DMS153 (cell line): ENCODE results near the gene FSTL1.

Experiments
- DNase-seq: peaks from one replicate; lab custom pipeline; 2025; lab: John Stamatoyannopoulos, UW

The FSTL1 gene

GRCh38 chr3:120468635-120469295 lies 18.0 kb upstream of the FSTL1 start:
- DNase-seq = no peak

- DNase-seq = no peak
These were observed 11.7 kb upstream of the FSTL1 start for GRCh38 chr3:120462409-120462959.

GRCh38 chr3:120461416-120461815 lies 10.6 kb upstream of the FSTL1 start:
- no peak for DNase-seq

GRCh38 chr3:120460862-120461261 lies 10.1 kb upstream of the FSTL1 start:
- DNase-seq = no peak

GRCh38 chr3:120460181-120460790 lies 9.5 kb upstream of the FSTL1 start:
- no peak for DNase-seq

GRCh38 chr3:120459196-120459595 lies 8.4 kb upstream of the FSTL1 start:
- no peak for DNase-seq

GRCh38 chr3:120457827-120458226 lies 7.0 kb upstream of the FSTL1 start:
- no peak for DNase-seq

- no peak for DNase-seq
These were observed 3.4 kb upstream of the FSTL1 start for GRCh38 chr3:120454076-120454689.

- no peak for DNase-seq
These were observed 2.0 kb upstream of the FSTL1 start for GRCh38 chr3:120452816-120453215.

- no peak for DNase-seq
These were observed 1.0 kb upstream of the FSTL1 start for GRCh38 chr3:120451806-120452205.

GRCh38 chr3:120451272-120451761 lies 525 bp upstream of the FSTL1 start:
- DNase-seq = no peak

- no peak for DNase-seq
These were observed 842 bp downstream of the FSTL1 start for GRCh38 chr3:120449701-120450599.

GRCh38 chr3:120449251-120449650 lies 1.5 kb downstream of the FSTL1 start:
- DNase-seq = no peak

- no peak for DNase-seq
These were observed 2.0 kb downstream of the FSTL1 start for GRCh38 chr3:120448756-120449155.

- DNase-seq = no peak
These were observed 3.7 kb downstream of the FSTL1 start for GRCh38 chr3:120446891-120447668.

- DNase-seq = no peak
These were observed 5.1 kb downstream of the FSTL1 start for GRCh38 chr3:120445654-120446053.

GRCh38 chr3:120443626-120444123 lies 7.1 kb downstream of the FSTL1 start:
- DNase-seq = no peak

- no peak for DNase-seq
These were observed 7.7 kb downstream of the FSTL1 start for GRCh38 chr3:120442975-120443517.

- DNase-seq = peak; percentile 11
These were observed 9.0 kb downstream of the FSTL1 start for GRCh38 chr3:120441776-120442175.

GRCh38 chr3:120440762-120441161 lies 10.0 kb downstream of the FSTL1 start:
- DNase-seq = no peak
